ENCODE results near the gene GJA4.
"Not testable (repeated sequence)": the region's sequence is repeated elsewhere in the genome, so short reads cannot be mapped to it uniquely, and the experiment has no call there.

GJA4 gene

DNA sequence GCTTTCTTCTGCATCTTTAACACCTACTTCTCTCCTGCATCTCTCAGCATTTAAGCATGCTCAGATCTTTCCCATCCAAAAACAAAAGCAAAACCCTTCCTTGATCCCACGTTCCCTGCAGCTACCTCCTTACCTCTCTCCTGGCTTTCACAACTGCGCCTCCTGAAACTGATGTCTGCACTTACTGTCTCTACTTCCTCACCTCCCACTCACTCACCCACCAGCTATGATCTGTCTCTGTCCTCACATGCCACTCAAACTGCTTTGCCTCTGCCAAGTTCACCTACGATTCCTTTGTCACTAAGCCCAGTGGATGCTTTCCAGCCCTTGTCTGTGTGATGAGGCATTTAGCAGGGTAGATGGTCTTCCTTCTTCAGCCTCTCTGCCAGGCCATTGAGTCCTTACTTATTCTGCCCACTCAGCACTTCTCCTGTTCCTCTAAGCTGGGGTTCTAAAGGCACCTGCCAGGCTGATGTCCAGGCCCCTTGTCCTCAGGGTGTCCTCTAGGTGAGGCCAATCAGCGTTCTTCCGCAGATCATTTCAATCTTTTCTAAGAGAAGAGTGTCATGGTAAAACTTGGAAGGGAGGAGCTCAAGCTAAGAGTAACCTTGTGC, 21.8 kb upstream of the GJA4 start:
- no peak for DNase-seq (ENCODE audit: low spot score)

DNA sequence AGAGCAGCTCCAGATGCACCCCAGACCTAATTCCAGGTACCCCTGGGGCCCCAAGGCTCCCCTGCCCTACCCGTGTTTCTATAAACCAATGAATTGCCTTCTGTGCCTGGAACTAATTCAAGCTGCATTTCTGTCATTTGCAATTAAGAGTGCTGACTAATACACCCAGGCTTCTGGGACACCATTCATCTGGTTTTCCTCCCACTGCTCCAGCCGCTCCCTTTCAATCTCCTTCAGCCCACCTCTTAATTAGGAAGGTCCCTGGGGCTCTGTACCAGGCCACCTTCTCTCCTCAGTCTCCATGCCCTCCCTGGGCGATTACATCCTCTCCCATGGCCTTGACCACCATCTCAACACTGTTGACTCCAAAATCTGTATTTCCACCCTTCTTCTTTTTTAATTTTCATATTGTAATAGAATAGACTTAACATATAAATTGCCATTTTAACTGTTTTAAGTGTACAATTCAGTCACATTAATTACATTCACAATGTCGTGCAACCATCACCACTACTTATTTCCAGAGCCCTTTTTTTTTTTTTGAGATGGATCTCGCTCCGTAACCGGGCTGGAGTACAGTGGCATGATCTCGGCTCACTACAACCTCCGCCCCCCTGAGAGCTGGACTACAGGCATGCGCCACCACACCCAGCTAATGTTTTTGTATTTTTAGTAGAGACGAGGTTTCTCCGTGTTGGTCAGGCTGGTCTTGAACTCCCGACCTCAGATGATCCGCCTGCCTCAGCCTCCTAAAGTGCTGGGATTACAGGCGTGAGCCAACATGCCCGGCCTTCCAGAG, 21.0 kb upstream of the GJA4 start:
- DNase-seq (ENCODE audit: low spot score), result no peak

DNA sequence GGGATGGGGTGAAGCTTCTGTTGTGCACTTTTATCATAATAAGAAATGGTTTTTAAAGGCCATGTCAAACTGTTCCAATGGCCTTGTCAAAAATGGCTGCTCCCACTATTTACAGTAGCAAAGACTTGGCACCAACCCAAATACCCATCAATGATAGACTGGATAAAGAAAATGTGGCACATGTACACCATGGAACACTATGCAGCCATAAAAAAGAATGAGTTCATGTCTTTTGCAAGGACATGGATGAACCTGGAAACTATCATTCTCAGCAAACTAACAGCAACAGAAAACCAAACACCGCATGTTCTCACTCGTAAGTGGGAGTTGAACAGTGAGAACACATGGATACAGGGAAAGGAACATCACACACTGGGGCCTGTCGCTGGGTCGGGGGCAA, 19.7 kb upstream of the GJA4 start:
- not testable (repeated sequence) for DNase-seq (ENCODE audit: low spot score)

DNA sequence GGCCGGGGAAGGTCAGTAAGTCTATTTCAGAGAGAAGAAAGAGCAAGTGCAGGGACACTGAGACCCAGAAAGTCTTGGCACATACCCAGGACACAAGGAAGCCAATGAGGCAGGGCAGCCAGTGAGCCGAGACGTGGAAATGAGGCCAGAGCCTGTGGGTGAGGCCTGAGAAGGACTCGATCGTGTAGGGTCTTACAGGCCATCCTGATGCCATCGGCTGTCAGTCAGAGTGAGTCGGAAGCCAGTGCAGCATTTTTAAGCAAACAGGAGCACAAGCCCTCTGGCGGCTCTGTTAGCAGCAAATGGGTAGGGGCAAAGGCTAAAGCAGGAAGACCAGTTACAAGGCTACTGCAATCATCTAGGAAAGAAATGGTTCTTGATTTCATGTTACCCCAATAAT, 17.8 kb upstream of the GJA4 start:
- no peak for DNase-seq (ENCODE audit: low spot score)

DNA sequence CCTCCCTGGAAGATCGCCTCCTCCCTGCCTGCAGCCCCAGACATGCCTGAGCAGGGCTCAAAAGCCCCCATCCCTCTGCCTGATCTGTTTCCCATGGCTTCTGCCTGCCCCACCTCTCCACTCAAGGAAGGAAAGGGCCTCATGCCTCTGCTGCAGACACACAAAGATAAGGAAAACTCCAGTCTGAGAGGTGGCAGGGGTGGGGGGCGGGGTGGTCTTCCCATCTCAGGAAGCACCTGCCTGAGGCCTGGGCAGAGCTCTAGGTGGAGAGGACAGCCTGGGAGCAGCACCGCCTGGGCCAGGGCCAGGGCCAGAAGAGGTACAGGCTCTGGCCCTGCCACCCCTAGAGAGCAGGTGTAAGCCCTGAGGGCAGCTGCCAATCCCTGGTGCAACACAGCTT, 15.9 kb upstream of the GJA4 start:
- DNase-seq (ENCODE audit: low spot score), result no peak

DNA sequence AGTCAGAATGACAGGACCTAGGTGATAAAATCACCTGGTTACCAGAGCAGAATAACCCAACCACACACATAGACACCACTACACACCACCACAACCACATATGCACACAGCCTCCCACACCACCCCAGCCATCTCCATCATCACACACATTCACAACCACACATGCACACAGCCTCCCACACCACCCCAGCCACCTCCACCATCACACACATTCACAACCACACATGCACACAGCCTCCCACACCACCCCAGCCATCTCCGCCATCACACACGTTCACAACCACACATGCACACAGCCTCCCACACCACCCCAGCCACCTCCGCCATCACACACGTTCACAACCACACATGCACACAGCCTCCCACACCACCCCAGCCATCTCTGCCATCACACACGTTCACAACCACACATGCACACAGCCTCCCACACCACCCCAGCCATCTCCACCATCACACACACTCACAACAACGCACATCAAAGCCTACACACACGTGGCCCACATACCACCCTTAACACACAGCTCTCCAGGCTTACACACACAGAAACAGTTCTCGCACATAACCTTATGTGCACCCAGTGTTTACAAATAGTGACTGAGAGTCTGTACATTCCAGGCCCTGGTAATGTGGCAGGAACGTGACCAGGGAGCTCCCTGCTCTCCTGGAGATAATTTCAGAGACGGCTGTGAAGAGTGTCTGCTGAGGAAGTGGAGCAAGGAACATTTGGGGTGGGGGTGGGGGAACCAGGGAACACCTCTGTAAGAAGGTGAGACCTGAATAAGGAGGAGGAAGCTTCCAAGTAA, 15.1 kb upstream of the GJA4 start:
- DNase-seq (ENCODE audit: low spot score), result no peak

DNA sequence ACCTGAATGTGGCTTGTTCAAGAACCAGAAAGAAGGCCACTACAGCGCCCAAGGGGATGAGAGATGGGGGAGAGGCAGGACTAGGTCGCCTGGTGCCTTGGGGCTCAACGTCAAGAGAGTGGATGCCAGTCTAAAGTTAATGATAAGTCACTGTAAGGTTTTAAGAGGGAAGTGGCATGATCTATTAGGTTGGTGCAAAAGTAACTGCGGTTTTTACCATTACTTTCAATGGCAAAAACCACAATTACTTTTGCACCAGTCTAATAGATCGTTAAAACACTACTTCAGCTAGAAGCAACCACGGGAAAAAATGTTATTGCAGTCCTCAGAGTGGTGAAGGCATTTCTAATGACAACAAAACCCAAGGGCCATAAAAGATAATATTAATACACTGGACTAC, 14.4 kb upstream of the GJA4 start:
- no peak for DNase-seq (ENCODE audit: low spot score)

DNA sequence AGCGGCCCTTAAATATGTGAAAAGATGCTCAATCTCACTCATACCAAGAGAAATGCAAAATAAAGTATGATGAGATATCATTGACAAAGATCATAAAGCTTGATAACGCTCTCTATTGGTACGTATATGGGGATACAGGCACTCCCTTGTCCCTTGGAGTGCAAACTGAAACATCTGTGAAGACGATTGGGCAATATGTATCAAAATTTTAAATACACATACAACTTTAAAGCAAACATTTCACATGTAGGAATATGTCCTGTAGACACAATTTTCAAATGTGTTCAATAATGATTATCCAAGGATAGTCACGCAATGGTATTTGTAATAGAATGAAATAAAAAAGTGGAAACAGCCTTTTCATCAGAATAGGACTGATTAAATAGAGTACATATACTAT, 13.8 kb upstream of the GJA4 start:
- no peak for DNase-seq (ENCODE audit: low spot score)

DNA sequence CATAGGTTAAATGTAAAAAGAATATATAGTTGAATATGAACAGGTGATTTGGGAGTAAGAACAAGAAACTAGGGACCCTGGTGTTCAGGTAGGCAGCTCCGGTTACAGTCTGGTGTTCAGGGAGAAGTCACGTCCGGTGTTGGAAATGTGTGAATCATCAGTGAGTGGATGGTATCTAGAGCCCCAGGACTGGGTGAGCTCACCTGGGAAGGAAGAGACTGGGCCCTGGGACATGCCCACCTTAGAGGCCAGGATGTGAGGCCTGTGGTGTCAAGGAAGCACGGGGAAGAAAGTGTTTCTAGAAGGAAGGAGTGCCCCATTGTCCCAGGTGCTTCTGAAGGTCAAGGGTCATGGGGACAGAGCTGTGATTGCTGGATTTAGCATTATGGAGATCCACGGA, 13.3 kb upstream of the GJA4 start:
- no peak for DNase-seq (ENCODE audit: low spot score)

DNA sequence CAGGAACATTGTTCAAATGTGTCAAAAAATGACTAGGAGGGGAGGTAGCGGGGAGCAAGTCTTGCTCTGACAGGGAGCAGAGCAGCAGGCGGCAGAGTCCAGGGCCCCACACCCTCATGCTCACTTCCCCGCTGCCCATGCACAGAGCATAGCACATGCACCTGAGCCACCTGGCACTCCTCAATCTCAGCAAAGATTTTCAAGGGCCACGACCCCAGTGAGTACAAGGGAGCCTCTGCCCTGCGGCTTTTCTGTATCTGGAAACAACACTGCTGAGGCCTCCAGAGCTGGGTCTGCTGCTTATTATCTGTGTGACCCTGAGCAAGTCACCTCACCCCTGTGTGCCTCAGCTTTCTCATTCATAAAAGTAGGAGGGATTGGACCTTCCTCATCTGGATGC, 12.8 kb upstream of the GJA4 start:
- no peak for DNase-seq (ENCODE audit: low spot score)

DNA sequence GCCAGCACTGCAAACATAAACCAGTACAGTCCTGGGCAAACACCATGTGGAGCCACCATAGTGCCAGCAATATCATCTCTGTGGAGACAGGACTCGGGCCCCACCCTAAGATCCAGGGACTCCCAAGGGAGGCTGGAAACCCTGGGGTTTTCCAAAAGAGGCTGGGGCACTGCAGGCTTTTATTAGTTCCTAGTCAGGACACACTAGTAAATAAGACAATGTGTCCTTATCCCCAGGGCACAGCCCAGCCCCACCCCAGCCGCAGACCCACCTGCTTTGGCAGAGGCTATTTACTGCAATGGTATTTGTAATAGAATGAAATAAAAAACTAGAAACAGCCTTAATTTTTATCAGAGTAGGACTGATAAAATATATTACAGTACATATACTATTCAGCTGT, 12.3 kb upstream of the GJA4 start:
- no peak for DNase-seq (ENCODE audit: low spot score)

DNA sequence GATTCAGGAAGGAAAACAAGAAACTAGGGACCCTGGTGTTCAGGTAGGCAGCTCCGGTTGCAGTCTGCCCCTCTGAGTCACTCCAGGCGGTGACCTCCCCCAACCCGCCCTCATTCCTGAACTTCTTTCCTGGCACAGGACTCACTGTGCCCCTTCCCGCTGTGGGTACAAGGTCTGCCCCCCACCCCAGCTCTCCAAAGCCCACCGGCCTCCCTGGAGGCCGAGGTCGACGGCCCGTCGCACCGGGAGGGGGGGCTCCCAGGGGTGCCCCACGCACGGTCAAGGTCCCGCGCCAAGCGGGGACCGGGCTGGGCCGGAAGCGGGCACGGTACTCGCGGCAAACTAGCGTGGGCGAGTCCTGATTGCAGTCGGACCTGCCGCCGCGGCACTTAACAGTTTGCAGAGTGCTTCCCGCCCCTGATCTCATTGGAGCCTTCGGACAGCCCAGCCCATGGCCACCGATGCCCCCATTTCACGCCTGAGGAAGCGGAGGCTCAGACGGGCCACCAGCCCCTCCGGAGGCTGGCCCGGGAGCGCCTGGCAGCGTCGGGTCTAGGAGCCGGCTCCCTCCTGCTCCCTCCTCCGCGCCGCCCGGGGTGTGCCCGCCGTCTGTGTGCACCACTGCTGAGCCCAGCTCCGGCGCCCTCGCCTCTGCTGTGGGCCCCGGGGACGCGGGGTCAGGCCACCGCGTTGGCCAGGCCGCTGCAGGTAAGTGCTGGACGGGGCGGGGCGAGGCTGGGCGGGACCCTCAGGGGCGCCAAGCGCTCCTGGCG, 11.5 kb upstream of the GJA4 start, which contains the start of gene GJB3:
Gene GJB3 (plus strand): TSS at position 144 of the 773 bp plus-strand sequence. CDS start 3,549 bp downstream, outside the sequence.
- no peak for DNase-seq (ENCODE audit: low spot score)

DNA sequence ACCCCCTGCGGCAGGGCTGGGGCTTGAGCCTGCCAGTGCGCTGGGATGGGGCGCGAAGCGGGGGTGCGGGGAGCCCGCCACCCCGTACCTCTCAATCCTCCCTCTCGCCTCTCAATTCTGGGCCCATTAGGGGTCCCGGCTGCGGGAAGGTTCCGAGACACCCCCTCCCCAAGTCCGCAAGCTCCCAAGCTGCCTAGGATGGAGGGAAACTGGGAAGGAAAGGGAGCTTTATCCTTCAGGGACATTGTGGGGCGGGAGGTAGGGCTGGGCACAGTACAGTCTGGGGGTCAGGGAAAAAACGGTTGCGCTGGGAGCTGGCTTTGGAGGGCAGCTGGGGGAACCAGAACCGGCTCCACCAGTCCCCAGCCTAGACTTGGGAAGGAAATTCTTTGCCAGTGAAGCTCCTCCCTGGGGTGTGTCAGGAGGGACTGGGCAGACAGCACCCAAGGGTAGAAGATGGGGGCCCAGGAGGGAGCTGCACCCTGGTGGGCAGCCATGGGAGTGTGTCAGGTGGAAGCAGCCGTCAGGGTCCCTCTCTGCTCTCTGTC, 10.9 kb upstream of the GJA4 start:
- no peak for DNase-seq (ENCODE audit: low spot score)

DNA sequence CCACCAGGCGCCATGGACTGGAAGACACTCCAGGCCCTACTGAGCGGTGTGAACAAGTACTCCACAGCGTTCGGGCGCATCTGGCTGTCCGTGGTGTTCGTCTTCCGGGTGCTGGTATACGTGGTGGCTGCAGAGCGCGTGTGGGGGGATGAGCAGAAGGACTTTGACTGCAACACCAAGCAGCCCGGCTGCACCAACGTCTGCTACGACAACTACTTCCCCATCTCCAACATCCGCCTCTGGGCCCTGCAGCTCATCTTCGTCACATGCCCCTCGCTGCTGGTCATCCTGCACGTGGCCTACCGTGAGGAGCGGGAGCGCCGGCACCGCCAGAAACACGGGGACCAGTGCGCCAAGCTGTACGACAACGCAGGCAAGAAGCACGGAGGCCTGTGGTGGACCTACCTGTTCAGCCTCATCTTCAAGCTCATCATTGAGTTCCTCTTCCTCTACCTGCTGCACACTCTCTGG, 8.0 kb upstream of the GJA4 start:
- DNase-seq (ENCODE audit: low spot score), result no peak

DNA sequence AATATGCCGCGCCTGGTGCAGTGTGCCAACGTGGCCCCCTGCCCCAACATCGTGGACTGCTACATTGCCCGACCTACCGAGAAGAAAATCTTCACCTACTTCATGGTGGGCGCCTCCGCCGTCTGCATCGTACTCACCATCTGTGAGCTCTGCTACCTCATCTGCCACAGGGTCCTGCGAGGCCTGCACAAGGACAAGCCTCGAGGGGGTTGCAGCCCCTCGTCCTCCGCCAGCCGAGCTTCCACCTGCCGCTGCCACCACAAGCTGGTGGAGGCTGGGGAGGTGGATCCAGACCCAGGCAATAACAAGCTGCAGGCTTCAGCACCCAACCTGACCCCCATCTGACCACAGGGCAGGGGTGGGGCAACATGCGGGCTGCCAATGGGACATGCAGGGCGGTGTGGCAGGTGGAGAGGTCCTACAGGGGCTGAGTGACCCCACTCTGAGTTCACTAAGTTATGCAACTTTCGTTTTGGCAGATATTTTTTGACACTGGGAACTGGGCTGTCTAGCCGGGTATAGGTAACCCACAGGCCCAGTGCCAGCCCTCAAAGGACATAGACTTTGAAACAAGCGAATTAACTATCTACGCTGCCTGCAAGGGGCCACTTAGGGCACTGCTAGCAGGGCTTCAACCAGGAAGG, 7.4 kb upstream of the GJA4 start:
- no peak for DNase-seq (ENCODE audit: low spot score)

DNA sequence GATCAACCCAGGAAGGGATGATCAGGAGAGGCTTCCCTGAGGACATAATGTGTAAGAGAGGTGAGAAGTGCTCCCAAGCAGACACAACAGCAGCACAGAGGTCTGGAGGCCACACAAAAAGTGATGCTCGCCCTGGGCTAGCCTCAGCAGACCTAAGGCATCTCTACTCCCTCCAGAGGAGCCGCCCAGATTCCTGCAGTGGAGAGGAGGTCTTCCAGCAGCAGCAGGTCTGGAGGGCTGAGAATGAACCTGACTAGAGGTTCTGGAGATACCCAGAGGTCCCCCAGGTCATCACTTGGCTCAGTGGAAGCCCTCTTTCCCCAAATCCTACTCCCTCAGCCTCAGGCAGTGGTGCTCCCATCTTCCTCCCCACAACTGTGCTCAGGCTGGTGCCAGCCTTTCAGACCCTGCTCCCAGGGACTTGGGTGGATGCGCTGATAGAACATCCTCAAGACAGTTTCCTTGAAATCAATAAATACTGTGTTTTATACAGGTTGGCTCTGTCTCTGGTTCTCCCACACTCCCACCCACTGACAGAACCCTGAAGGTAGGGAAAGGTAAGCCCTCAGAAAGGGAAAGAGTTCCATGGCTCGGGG, 6.8 kb upstream of the GJA4 start:
- no peak for DNase-seq (ENCODE audit: low spot score)

DNA sequence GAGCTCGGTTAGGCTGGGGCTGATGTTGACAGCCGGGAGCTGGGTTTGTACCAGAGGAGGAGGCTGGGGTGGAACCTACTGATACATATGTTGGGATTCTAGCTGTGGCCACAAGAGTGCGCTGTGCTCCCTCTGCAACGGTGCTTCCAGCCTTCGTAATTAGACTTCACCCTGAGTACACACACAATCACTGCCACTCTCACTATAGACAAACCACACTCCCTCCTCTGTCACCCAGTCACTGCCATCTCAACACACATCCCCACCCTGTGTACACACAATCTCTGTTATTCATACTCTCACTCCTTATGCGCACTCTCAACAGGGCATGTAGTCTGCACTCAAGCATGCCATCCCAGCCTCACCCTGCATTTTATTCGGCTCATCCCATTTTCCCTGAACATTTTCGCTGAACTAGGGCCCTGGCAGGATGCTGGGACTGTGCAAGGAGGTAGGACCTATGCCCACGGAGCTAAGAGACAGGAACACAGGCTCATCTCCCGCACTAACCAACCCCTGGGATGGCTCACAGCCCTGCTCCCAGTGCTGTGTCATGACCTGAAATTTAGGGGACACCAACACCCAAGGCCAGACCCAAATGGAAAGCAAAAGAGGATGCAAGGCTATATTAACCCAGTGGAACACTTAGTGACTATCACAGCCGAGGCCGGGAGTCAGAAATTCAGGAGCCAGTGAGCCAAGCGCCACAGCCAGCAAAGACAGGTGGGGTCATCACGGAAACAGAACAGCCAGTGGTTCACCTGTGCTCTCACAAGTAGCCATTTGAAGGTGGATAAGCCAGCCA, 6.1 kb upstream of the GJA4 start:
- peak; percentile 72 for DNase-seq (ENCODE audit: low spot score)

DNA sequence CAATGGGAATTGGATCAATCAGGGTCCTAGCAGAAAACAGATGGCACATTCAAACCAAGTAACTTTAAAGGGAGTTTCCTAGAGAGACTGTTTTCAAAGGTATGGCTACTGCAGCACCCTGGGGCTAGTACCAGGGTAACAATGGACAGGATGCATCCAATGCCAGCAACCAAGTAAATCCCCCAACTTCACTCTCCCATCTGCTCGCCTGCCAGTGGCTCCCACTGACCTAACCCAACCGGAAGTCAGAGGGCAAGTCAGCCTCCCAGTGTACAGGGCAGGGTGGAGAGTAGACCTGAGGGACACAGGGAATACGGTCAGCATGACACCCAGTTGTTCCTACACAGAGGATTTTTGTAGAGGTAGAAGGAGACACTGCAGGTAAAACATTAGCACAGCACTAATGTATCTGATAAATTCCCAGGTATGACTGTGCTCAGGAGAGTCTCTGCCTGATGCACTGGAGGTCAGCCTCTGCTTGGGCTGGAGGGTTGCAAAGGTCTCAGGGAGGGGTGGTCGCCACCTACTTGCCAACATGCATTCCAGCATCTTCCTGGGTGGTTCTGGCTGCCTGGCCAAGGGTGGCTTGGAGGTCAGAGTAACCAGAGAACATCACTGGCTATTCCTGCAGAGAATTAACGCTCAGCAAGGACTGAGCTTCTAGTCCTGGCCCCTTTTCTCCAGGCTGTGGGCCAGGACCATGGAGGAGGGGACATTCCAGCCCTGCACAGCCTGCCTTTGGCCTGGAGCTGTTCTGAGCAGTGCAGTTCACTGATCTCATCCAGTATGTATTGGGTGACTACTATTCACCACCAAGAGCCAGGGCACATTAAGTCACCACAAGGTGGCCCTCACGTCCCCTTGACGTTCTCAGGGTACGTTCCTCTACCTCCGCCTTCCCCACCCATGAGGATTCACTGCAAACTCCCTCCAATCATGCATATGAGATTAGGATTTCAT, 5.1 kb upstream of the GJA4 start:
- no peak for DNase-seq (ENCODE audit: low spot score)

DNA sequence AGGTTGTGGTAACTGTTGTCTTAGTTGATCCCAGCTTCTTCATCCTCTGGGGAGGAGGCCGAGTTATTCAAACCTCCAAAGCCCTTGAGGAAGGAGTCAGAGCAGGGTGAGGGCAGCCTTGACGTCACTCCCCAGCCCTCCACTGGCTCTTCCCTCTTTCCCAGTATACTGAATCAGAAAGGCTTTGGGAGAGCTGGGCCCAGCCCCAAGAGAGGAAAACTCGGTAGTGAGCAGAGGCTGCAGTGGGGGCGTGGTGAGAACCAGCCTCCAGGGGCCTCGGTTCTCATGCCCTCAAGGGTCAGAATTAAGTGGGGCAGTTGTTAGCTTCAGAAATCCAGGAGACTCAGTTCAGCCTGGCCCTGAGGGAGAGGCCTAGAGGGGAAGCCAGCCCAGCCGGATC, 1.8 kb upstream of the GJA4 start:
- DNase-seq (ENCODE audit: low spot score), result no peak
